Measurements from ENCODE around the gene OR2T8. TPM values are rescaled to one million over a fixed set of nuclear protein-coding genes. Genes with fewer than 3 reads are reported as not detected.

OR2T8 gene
- total and polyA plus RNA-seq, 10 of the 15 experiments (the other 5 are each of a cell fraction or from before 2014, with no cell fraction given), result not detected

DNA sequence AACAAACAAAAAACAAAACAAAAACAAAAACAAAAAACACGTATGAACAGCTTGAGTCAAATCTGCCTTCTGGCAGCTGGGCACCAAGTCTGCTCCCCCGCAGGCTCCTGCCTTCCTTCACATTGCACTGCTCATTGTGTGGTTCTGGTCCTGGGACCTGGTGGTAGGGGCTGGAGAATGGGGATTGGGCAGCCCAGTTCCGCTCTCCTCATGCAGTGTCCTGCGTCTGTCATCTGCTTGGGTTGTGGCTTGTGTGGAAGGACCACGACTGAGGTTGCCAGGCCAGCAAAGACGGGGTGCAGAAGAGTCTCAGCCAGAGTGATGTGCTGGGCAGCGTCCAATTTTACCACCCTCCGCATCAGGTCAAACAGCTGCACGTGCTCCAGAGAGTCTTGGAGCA is 15.7 kb downstream of the OR2T8 start (continued):
- TF ChIP-seq, protein P1, sequence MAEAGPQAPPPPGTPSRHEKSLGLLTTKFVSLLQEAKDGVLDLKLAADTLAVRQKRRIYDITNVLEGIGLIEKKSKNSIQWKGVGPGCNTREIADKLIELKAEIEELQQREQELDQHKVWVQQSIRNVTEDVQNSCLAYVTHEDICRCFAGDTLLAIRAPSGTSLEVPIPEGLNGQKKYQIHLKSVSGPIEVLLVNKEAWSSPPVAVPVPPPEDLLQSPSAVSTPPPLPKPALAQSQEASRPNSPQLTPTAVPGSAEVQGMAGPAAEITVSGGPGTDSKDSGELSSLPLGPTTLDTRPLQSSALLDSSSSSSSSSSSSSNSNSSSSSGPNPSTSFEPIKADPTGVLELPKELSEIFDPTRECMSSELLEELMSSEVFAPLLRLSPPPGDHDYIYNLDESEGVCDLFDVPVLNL (IDR thresholded peaks at IDR 0.05; ENCODE audit: low read depth, low read length), result no peak
- TF ChIP-seq, protein P2, sequence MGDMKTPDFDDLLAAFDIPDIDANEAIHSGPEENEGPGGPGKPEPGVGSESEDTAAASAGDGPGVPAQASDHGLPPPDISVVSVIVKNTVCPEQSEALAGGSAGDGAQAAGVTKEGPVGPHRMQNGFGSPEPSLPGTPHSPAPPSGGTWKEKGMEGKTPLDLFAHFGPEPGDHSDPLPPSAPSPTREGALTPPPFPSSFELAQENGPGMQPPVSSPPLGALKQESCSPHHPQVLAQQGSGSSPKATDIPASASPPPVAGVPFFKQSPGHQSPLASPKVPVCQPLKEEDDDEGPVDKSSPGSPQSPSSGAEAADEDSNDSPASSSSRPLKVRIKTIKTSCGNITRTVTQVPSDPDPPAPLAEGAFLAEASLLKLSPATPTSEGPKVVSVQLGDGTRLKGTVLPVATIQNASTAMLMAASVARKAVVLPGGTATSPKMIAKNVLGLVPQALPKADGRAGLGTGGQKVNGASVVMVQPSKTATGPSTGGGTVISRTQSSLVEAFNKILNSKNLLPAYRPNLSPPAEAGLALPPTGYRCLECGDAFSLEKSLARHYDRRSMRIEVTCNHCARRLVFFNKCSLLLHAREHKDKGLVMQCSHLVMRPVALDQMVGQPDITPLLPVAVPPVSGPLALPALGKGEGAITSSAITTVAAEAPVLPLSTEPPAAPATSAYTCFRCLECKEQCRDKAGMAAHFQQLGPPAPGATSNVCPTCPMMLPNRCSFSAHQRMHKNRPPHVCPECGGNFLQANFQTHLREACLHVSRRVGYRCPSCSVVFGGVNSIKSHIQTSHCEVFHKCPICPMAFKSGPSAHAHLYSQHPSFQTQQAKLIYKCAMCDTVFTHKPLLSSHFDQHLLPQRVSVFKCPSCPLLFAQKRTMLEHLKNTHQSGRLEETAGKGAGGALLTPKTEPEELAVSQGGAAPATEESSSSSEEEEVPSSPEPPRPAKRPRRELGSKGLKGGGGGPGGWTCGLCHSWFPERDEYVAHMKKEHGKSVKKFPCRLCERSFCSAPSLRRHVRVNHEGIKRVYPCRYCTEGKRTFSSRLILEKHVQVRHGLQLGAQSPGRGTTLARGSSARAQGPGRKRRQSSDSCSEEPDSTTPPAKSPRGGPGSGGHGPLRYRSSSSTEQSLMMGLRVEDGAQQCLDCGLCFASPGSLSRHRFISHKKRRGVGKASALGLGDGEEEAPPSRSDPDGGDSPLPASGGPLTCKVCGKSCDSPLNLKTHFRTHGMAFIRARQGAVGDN (IDR thresholded peaks at IDR 0.05), result no peak
- TF ChIP-seq, protein P3, sequence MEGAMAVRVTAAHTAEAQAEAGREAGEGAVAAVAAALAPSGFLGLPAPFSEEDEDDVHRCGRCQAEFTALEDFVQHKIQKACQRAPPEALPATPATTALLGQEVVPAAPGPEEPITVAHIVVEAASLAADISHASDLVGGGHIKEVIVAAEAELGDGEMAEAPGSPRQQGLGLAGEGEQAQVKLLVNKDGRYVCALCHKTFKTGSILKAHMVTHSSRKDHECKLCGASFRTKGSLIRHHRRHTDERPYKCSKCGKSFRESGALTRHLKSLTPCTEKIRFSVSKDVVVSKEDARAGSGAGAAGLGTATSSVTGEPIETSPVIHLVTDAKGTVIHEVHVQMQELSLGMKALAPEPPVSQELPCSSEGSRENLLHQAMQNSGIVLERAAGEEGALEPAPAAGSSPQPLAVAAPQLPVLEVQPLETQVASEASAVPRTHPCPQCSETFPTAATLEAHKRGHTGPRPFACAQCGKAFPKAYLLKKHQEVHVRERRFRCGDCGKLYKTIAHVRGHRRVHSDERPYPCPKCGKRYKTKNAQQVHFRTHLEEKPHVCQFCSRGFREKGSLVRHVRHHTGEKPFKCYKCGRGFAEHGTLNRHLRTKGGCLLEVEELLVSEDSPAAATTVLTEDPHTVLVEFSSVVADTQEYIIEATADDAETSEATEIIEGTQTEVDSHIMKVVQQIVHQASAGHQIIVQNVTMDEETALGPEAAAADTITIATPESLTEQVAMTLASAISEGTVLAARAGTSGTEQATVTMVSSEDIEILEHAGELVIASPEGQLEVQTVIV (IDR thresholded peaks at IDR 0.05; ENCODE audit: borderline replicate concordance, partially characterized antibody), result no peak

GRCh38 chr1:247936415-247936814 is 16.4 kb downstream of the OR2T8 start:
- ChIA-PET CTCF (interaction anchor here (1.3 to 1.7 kb wide), 4 partner anchors 10 to 869 kb away, joined by 3 to 13 read pairs (median 4); no protein-coding TSS in a partner anchor), RAD21 (ENCODE audit: unreplicated experiment) (interaction anchor here (1.1 kb wide), 1 partner anchor 868 kb away, joined by 3 read pairs; no protein-coding TSS in a partner anchor), SMC1A (ENCODE audit: uncharacterized antibody, unreplicated experiment) (no interaction called here), POLR2A (no interaction called here)
- DNase-seq (ENCODE audit: low read depth, low spot score) (no peak), ATAC-seq (no peak), FAIRE-seq (no peak)
- BruUV-seq (replicated peaks), result no TSS peak
- Histone ChIP-seq H3K79me2 (ENCODE audit: control insufficient read depth, insufficient read depth, low read length) (no peaks in the 10 kb centered on the region), H3K4me2 (ENCODE audit: control insufficient read depth, insufficient read depth) (no peak overlapping the region), H3K27me3 (replicated peaks in 1 of 2; ENCODE audit: control insufficient read depth in 2 of 2, insufficient read depth in 2 of 2, low read length in 1 of 2) (no peaks in the 10 kb centered on the region), H3K36me3 (ENCODE audit: control insufficient read depth in 2 of 2, insufficient read depth in 2 of 2, low read length in 1 of 2) (no peaks in the 10 kb centered on the region), H3K9me3 (replicated peaks; ENCODE audit: control insufficient read depth, insufficient read depth, low read length) (no peaks in the 10 kb centered on the region; the same call in 2 of the 3 replicates), H3K4me1 (ENCODE audit: control insufficient read depth, insufficient read depth, low read length) (no peaks in the 10 kb centered on the region), H3K9ac (ENCODE audit: control insufficient read depth, insufficient read depth, low read length) (no peak overlapping the region), H4K20me1 (ENCODE audit: control insufficient read depth, insufficient read depth) (no peaks in the 10 kb centered on the region), H3K27ac (ENCODE audit: control insufficient read depth, insufficient read depth) (no peak overlapping the region), H3K4me3 (no peak overlapping the region), H2AFZ (ENCODE audit: control insufficient read depth, low read depth, low read length) (no peak overlapping the region)
- in situ Hi-C loops (cut with MboI), result no loop called here
- WGBS (ENCODE audit: insufficient coverage, insufficient replicate concordance, low lambda C conversion rate, missing lambda C conversion rate), result 74% methylated on average over 18 of the region's 18 CpGs
- intact Hi-C loops (cut with micrococcal nuclease; ENCODE audit: unreplicated experiment), result loop anchor here (5.0 to 10.0 kb wide), 2 partner anchors 306 to 748 kb away; no protein-coding TSS in a partner anchor
- TF ChIP-seq, protein P3 (IDR thresholded peaks at IDR 0.05; ENCODE audit: borderline replicate concordance, partially characterized antibody), result no peak
- TF ChIP-seq ZNF24 (IDR thresholded peaks at IDR 0.05) (no peak), HDAC6 (IDR thresholded peaks at IDR 0.05; ENCODE audit: unreplicated experiment) (no peak)
- TF ChIP-seq, protein P4, sequence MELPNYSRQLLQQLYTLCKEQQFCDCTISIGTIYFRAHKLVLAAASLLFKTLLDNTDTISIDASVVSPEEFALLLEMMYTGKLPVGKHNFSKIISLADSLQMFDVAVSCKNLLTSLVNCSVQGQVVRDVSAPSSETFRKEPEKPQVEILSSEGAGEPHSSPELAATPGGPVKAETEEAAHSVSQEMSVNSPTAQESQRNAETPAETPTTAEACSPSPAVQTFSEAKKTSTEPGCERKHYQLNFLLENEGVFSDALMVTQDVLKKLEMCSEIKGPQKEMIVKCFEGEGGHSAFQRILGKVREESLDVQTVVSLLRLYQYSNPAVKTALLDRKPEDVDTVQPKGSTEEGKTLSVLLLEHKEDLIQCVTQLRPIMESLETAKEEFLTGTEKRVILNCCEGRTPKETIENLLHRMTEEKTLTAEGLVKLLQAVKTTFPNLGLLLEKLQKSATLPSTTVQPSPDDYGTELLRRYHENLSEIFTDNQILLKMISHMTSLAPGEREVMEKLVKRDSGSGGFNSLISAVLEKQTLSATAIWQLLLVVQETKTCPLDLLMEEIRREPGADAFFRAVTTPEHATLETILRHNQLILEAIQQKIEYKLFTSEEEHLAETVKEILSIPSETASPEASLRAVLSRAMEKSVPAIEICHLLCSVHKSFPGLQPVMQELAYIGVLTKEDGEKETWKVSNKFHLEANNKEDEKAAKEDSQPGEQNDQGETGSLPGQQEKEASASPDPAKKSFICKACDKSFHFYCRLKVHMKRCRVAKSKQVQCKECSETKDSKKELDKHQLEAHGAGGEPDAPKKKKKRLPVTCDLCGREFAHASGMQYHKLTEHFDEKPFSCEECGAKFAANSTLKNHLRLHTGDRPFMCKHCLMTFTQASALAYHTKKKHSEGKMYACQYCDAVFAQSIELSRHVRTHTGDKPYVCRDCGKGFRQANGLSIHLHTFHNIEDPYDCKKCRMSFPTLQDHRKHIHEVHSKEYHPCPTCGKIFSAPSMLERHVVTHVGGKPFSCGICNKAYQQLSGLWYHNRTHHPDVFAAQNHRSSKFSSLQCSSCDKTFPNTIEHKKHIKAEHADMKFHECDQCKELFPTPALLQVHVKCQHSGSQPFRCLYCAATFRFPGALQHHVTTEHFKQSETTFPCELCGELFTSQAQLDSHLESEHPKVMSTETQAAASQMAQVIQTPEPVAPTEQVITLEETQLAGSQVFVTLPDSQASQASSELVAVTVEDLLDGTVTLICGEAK (IDR thresholded peaks at IDR 0.05; ENCODE audit: borderline replicate concordance), result no peak
